GM12872 (cell line): Measurements from ENCODE around the gene ATM.

Source experiments
- TF ChIP-seq, protein P1 (sequence below): IDR thresholded peaks from 3 replicates; pipeline ENCODE4 v1.5.1; 2011; ENCODE audit warnings: low read depth, mild to moderate bottlenecking, low read length, moderate library complexity; ENCODE audit not compliant: insufficient read depth

ATM gene

DNA sequence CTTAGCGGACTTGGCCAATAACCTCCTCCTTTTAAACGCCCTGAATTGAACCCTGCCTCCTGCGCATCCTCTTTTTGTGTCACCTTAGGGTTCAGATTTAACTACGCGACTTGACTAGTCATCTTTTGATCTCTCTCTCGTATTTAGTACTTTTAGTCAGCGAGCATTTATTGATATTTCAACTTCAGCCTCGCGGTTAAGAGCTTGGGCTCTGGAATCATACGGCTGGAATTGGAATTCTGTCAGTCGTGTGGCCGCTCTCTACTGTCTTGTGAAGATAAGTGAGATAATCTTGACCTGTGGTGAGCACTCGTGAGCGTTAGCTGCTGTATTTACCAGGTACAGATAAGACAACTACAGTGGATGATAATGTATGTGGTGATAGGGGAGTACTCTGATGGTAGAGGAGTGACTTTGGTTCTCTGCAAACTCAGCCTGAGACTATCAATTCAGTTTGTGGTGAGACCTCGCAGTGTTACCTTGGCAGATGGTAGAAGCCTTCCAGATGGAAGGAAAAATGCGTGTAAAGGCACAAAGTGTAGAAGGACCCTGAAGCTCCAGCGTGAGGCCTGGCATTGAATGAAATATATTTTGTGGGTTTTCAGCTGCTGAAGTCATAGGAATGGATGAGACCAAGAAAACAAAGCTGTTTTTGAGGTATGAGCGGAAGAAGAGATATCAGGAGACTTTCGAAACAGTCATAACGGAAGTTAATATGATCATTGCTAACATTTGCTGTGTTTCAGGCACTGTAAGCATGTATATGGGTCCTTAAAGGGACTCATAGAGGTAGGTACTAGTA is 682 bp downstream of the ATM start:
- TF ChIP-seq, protein P1, sequence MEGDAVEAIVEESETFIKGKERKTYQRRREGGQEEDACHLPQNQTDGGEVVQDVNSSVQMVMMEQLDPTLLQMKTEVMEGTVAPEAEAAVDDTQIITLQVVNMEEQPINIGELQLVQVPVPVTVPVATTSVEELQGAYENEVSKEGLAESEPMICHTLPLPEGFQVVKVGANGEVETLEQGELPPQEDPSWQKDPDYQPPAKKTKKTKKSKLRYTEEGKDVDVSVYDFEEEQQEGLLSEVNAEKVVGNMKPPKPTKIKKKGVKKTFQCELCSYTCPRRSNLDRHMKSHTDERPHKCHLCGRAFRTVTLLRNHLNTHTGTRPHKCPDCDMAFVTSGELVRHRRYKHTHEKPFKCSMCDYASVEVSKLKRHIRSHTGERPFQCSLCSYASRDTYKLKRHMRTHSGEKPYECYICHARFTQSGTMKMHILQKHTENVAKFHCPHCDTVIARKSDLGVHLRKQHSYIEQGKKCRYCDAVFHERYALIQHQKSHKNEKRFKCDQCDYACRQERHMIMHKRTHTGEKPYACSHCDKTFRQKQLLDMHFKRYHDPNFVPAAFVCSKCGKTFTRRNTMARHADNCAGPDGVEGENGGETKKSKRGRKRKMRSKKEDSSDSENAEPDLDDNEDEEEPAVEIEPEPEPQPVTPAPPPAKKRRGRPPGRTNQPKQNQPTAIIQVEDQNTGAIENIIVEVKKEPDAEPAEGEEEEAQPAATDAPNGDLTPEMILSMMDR: no peak

DNA sequence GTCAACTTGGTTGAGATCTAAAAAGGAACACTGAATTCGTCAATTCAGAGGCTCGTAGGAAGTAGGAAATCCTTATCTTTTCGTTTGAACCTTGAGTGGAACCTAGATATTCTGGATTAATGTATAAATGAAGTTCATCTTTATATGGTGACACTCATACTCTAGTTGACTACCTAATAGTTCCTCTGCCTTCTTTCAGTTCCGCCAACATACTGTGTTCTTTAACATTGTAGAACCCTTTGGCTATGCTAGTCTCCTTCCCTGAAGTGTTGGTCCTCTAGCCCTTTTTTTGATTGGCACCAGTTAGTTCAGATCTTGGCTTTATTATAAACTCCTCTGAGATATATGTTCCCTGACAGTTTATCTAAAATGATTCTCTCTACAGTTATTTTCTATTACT is 1.5 kb downstream of the ATM start:
- TF ChIP-seq, protein P1: no peak

DNA sequence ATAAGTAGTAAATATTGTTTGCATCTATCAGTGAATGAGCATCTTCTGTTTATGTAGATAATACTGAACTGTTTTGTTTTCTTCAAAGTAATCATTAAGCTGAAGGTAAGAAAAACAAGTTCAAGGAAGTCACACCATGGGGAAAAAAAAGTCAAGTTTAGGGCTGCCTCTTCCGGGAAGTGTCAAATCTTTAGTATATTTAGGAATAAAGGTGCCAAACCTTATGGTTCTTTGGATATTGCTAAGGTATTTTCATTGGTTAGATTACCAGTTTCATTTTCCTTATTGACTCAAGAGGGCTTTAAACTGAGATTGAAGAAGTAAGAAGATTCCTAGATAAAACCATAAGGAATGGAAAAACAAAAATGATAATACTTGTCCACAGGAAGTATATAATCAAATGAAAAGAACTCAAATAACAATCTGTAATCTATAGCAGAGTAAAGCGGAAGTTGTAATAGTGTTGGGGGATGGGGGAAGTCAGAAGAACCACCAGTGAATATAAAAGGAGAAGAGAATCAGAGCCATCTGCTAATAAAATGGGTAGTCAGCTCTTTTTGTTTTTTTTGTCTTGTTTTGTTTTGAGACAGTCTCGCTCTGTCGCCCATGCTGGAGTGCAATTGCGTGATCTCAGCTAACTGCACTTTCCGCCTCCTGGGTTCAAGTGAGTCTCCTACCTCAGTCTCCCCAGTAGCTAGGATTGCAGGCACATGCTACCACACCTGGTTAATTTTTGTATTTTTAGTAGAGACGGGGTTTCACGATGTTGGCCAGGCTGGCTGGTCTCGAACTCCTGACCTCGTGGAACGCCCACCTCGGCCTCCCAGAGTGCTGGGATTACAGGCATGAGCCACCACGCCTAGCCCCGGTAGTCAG is 2.3 kb downstream of the ATM start:
- TF ChIP-seq, protein P1: no peak

DNA sequence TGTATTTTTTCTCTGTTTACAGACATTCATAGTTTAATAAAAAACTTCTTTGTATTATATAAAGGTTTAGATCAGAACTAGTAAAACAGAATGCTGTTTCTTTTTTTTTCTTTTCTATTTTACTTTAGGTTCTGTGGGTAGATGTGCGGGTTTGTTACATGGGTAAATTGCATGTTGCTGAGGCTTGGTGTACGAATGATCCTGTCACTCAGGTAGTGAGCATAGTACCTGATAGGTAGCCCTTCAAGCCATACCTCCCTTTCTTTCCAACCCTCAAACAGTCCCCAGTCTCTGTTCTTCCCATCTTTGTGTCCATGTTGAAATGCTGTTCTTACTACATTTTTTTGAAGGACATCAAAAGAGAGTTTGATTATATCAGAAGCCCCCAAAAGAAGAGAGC is 3.2 kb downstream of the ATM start:
- TF ChIP-seq, protein P1: no peak

DNA sequence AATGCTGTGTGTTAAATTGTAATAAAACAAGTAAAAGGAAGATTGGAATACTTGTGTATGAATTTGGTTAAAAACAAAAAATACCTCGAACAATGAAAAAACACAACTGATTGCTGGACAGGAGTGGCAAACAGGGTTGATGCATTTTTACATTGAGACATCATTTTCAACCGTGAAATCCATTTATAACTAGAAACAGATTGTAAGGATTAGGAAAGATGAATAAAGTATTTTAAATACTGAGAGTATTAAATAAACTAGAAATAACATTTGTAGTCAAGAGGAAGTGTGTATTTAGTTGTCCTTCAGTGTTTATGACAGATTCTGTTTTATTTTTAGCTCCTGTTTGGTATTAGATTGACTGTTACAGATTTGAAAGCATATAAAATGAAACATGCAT is 5.4 kb downstream of the ATM start:
- TF ChIP-seq, protein P1: no peak

DNA sequence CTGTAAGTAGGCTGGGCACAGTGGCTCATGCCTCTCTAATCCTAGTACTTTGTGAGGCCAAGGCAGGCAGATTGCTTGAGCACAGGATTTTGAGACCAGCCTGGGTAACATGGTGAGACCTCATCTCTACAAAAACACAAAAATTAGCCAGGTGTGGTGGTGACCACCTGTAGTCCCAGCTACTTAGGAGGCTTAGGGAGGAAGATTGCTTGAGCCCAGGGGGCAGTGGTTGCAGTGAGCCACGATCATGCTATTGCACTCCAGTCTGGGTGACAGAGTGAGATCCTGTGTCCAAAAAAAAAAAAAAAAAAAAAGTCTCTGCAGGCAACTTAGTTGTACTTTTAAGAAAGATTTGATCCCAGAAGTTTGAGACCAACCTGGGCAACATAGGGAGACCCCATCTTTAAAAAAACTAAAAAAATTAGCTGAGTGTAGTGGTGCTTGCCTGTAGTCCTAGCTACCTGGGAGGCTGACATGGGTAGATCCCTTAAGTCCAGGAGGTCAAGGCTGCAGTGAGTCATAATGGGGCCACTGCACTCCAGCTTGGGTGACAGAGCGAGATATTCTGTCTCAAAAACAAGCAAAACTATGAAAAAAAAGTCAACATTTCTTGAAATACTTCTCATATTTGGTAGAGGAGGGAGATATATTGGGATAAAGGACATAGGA is 10.5 kb downstream of the ATM start:
- TF ChIP-seq, protein P1: no peak

DNA sequence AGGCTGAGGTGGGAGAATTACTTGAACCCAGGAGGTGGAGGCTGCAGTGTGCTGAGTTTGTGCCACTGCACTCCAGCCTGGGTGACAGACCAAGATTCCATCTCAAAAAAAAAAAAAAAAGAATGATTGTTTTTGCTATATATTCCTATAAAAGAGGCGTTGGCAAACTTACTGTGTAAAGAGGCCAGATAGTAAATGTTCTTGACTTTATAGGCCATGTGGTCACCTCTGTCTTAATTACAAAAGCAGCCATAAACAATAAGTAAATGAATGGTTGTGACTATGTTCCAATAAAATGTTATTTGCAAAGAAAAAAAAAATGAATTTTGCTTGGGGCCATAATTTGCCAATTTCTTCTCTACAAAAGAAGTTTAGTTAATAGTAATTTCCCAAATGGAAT is 12.3 kb downstream of the ATM start:
- TF ChIP-seq, protein P1: no peak
